Measurements from ENCODE around the gene SETMAR.
"Not testable (repeated sequence)": the region's sequence is repeated elsewhere in the genome, so short reads cannot be mapped to it uniquely, and the experiment has no call there.

SETMAR gene

DNA sequence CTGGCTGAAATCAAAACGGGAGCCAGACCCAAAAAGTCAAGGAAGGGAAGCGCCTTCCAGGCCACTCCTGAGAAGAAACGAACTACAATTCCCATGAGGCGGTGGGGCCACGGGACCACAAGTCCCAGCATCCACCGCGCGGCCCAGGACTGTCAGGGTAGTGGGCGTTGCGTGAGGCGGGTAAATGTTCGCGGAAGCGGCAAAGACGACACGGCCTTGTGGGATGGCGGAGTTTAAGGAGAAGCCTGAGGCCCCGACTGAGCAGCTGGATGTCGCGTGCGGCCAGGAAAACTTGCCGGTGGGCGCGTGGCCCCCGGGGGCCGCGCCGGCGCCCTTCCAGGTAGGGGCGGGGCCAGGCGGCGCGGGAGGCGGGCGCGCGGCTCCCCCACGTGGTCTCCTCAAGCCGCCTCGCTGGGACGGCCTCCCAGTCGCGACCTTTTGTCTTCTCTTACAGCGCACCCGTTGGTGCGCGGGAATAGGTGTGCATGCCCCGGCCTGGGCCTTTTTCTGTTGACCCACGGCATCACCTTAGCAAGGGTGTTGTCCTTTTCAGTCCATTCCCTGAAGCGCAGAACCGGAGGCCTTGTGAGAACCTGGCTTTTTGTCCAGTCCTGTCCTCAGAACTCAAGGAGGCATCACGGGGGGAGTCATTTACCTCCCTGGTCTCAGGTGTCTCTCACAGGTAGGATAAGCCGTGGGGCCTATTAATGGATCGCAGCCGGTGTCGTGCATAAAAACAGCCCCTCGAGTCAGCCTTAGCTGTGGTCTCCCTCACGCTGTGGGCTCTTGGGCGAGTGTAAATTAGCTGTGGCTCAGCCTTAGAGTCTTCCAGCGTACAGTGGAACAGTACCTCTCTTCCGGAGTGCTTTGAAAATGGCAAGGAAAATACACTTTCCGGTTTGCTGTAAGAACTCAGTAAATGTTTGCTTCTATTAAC is at the start of gene SETMAR:
TSS of gene SETMAR (plus strand) at position 183 of the 937 bp plus-strand sequence. CDS start at position 185, 2 bp downstream.
- DNase-seq = peak; percentile 42

GRCh38 chr3:4261406-4261805 is 41.8 kb upstream of the SETMAR start:
- no peak for DNase-seq

- DNase-seq = no peak
These were observed 39.1 kb upstream of the SETMAR start for GRCh38 chr3:4264040-4264439.

GRCh38 chr3:4270720-4271119 is 32.4 kb upstream of the SETMAR start:
- no peak for DNase-seq

DNA sequence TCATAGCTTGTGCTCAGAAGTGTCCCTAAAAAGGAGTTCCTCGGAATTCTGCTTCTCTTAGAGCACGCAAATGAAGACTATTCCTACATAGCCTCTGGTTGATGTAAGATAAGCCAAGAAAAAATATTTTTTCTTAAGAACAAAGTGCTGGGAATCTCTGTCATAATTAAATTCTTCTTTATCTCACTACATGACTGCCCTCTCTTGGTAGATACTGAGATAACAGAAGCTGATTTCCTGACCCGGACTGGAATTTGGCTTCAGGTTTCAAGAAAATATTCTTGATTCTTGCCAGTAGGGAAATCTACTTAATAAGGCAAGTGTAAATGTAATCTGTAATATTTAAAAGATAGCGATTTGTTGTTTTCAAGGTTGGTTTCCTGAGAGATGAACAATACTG is 31.3 kb upstream of the SETMAR start:
- DNase-seq = peak; percentile 2

DNA sequence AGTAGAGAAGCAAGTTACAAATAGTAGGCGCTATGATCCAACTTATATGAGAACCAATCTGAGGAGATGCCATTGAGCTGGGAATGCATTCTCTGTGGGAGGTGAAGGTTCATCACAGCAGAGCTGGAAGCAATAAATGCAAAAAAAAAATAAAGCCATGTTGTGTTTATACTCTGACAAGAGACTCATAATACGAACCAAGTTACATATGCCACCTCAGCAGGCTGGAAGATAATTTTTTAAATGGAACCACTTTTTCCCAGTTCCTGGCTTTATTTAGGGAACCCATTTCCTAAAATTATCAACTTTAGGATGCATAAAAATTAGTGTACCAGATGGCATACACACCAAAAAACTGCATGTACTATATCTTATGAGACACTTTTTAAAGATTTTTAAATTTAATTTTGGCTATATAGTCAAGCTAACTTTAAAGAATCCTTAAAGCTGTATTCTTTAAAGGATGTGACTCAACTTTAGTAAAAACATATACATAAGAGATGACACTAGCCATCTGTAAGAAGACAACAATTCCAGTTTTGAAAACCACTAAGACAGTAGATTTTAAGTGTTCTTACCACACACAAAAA is 23.6 kb upstream of the SETMAR start:
- no peak for DNase-seq

DNA sequence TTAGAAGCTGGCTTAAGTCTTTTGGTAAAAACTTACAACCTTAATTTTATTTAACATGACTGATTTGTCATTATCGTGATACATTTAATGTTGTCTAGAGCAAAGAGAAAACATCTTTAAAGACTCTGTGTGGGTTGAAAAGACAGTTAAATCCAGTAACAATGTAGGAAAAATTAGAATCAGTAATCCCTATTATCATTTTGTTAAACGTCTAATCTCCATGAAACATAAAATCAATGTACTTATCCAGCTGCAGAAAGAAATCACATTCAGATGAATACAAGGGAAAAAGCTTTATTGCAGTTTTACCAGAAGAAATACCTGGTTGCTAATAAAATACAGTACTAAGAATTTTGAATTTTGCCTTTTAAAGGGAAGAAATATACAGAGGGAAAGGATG is 21.2 kb upstream of the SETMAR start:
- no peak for DNase-seq

DNA sequence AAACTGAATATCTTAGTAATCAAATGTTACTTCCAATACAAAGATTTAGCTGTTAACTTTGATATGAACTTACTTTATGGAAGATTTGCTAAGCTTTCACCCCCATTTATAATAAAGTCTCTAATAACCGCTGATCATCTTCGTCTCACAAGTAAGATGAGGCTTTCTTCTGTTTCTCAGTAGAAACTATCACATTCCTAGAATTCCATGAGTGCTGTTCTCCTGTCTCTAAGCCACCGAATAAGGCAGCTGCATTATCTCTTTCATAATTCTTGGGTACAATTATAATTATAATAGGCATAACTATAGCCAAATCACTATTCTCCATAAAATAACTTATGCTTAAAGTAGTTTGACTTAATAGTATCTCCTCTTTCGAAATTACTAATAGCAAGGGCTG is 18.3 kb upstream of the SETMAR start:
- DNase-seq = no peak

GRCh38 chr3:4289044-4289443 is 14.1 kb upstream of the SETMAR start:
- no peak for DNase-seq

DNA sequence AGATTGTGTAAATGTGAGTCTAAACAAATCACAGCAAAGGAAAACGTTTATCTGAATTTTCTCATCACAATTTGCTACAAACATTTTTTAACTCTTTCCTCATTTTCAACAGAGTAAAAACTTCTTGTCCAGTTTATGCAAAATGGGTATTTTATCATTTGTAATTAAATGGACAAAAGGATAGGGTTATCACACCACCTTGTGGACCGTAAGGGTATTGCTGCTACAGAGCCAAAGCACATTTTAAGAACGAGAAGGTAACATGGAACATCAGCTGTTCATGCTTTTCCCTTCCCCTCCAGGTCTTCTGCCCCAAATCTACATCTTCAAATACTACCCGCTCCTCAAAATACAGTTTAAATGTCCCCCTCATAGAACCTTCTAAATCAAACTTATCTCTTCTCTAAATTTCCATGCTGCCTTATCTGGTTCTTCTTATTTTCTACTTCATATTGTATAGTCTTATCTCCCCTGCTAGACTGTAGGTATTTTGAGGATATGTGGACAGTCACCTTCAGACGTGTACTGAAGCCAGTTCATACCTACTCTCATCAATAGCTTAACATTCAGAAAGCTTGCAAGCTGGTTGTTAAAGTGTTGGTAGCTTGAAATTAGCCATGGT is 12.8 kb upstream of the SETMAR start:
- no peak for DNase-seq

GRCh38 chr3:4292301-4292700 is 10.9 kb upstream of the SETMAR start:
- DNase-seq = no peak

DNA sequence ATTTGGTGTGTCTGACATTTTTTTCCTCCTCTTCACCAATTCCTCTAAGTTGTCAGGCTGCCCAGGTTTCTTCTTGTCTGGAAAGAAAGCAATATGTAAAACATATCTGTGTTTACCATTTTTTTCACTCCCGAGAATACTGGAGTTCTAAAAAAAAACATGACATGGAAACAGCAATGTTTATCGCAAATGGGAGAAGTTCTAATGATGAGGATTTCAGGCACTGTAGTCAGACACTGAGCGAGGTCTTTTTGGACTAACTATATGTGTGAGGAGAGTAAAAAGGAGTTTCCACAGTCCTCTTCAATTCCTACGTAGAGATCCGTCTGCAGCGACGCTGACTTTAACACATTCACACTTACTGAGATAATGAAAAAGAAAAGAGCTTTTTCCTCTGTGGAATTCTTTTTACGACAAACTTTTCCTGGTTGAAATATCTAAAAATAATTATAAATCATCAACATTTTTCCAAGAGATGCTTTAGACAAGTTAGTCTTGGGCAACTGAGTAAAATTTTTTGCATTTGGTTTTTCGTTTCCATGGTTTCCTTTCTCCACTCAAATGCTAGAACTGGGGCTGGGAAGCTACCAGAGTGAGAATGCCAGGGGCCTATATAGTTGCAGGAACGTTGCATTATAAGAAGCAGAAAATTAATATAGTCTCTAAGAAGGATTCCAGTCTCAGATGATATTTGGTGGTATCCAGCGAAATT is 8.4 kb upstream of the SETMAR start:
- no peak for DNase-seq

- not testable (repeated sequence) for DNase-seq
These were observed 6.7 kb upstream of the SETMAR start for GRCh38 chr3:4296454-4296853.

DNA sequence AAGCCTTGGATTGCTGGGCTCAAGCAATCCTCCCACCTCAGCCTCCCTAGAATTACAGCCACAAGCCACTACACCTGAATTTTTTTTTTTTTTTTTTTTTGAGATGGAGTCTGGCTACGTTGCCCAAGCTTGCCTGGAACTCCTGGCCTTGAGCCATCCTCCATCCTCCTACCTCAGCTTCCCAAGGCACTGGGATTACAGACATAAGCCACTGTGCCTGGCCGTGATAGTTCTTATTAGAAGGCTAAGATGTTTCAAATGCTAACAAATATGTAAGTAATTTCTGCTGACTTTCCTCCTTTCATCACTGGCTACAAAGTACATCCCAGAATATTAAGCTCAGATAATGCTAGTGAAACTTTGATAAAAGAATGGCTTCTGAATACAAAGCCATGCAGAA is 5.7 kb upstream of the SETMAR start:
- no peak for DNase-seq

GRCh38 chr3:4302747-4303146 is 422 bp upstream of the SETMAR start:
- no peak for DNase-seq

DNA sequence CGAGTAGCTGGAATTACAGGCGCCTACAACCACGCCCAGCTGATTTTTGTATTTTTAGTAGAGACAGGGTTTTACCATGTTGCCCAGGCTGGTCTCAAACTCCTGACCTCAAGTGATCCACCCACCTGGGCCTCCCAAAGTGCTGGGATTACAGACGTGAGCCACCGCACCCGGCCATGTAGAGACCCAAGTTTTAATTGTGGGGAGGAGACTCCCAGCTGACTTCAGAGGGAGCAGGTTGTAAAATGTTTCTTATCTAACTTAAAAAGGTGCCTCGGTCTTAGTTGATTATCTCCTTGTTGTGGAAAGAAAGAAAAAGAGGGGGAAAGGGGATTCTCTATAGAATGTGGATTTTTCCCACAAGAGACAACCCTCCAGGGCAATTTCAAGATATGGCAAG is 2.0 kb downstream of the SETMAR start:
- DNase-seq = not testable (repeated sequence)

GRCh38 chr3:4306091-4306490 is 2.9 kb downstream of the SETMAR start:
- no peak for DNase-seq

- DNase-seq = no peak
These were observed 3.7 kb downstream of the SETMAR start for GRCh38 chr3:4306860-4307259.

- DNase-seq = no peak
These were observed 6.4 kb downstream of the SETMAR start for GRCh38 chr3:4309491-4310128.

DNA sequence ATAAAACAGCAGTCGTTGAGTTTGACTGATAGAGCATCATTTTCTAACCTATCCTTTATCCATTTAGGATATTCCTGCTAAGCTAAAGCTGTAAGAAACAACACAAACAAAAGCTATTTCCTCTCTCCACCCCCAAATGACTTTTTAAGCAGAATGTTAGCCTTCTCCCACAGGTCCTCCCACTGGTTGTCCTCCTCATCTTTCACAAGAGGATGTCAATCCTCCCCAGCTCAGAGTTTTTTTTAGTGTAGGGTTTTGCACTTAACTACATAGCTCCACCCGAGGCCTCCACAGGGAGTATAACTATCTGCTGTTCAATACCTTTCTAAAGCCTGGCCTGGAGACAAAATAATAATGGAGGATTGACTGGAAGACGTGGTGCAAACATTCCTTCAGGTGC is 7.8 kb downstream of the SETMAR start:
- no peak for DNase-seq

DNA sequence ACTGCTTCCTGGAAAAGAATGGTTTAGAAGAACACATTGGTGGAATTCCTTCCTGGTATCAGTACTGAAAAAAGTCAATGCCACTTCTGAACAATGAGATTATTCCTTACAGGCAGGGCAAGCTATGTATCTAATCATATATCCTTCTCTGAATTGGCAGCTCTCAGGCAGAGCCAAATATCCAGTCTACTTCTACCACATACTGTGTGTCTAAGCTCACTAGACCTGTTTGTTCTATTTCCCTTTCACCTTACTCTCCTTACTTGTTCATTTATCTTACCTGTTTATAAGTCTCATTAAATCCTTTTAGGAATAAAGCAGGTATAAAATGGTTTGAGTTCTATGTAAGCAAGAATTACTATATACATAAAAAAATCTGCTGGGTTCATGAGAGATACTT is 8.3 kb downstream of the SETMAR start:
- no peak for DNase-seq

GRCh38 chr3:4313606-4314293 is 10.6 kb downstream of the SETMAR start:
- DNase-seq = no peak
